Measurements from ENCODE around the gene DYNC1I1. TPM values are rescaled to one million over a fixed set of nuclear protein-coding genes. Genes with fewer than 3 reads are reported as not detected.

Gene DYNC1I1
- total RNA-seq, 1 experiment from 2014 or later: 3.2 TPM

GRCh38 chr7:95996886-95997285, 224.5 kb downstream of the DYNC1I1 start:
- Histone ChIP-seq H3K4me1 (ENCODE audit: insufficient read depth, low read length) (no peaks in the 10 kb centered on the region), H4K5ac (ENCODE audit: insufficient read length, low read depth, low read length) (no peak overlapping the region), H3K4me2 (ENCODE audit: insufficient read depth, insufficient read length, low read length) (no peak overlapping the region), H2BK5ac (ENCODE audit: insufficient read length, low read length) (no peak overlapping the region), H3K18ac (ENCODE audit: insufficient read length, low read depth, low read length) (no peak overlapping the region), H3K23ac (ENCODE audit: insufficient read length, low read depth, low read length) (no peak overlapping the region), H2BK12ac (ENCODE audit: insufficient read length, low read depth, low read length) (no peak overlapping the region), H2BK120ac (ENCODE audit: low read depth, low read length, poor library complexity, severe bottlenecking) (no peak overlapping the region), H3K56ac (ENCODE audit: insufficient read length, low read depth, low read length) (no peak overlapping the region), H3K79me2 (ENCODE audit: insufficient read depth, low read length) (no peaks in the 10 kb centered on the region), H4K91ac (ENCODE audit: insufficient read length, low read depth, low read length) (no peak overlapping the region), H3K27ac (ENCODE audit: insufficient read length, low read depth, low read length) (no peak overlapping the region), H3K23me2 (ENCODE audit: insufficient read length, low read depth, low read length, poor library complexity, severe bottlenecking) (no peaks in the 10 kb centered on the region), H2BK15ac (ENCODE audit: low read depth, low read length) (no peak overlapping the region), H2AK5ac (ENCODE audit: insufficient read length, low read length) (no peak overlapping the region), H2BK20ac (ENCODE audit: low read depth, low read length, poor library complexity, severe bottlenecking) (no peak overlapping the region), H3K9me3 (ENCODE audit: control insufficient read depth, low read depth, low read length) (no peaks in the 10 kb centered on the region), H3T11ph (ENCODE audit: low read length) (no peak overlapping the region), H3K4ac (ENCODE audit: low read depth, low read length) (no peak overlapping the region), H3K27me3 (ENCODE audit: insufficient read depth, low read length) (no peaks in the 10 kb centered on the region), H2AFZ (ENCODE audit: low read length) (no peak overlapping the region), H4K20me1 (ENCODE audit: control insufficient read depth, insufficient read depth, insufficient read length) (no peaks in the 10 kb centered on the region), H3K14ac (ENCODE audit: insufficient read depth, low read length) (no peak overlapping the region), H3K9ac (ENCODE audit: extremely low read depth, insufficient read length, low read length) (no peak overlapping the region), H3K79me1 (ENCODE audit: insufficient read depth, low read depth, low read length, poor library complexity, severe bottlenecking) (no peaks in the 10 kb centered on the region), H4K8ac (replicated peaks; ENCODE audit: insufficient read length, low read depth, low read length) (no peak overlapping the region)
- no peak for TF ChIP-seq CTCF (conservative IDR thresholded peaks at IDR 0.05)
- H3K9me3 Mint-ChIP-seq: no peaks in the 10 kb centered on the region
- H3K4me1 Mint-ChIP-seq: no peaks in the 10 kb centered on the region
- peaks cover 2% of the 10 kb centered on the region; the same call in 1 of the 2 replicates for H3K27me3 Mint-ChIP-seq (ENCODE audit: low read depth)
- no peak for DNase-seq
- WGBS (ENCODE audit: extremely low coverage, insufficient read length, low lambda C conversion rate): no CpG with 5 or more reads among the region's 1 CpG
- H3K36me3 Mint-ChIP-seq (ENCODE audit: insufficient read depth in 1 of 3, low read depth in 3 of 3): no peaks in the 10 kb centered on the region
- H3K27ac Mint-ChIP-seq: no peak overlapping the region
- H3K4me3 Mint-ChIP-seq: no peak overlapping the region
